Neuronal stem cell (in vitro differentiated cells): ENCODE measurements around the gene ANXA8L1.
"Not testable (repeated sequence)": the region's sequence is repeated elsewhere in the genome, so short reads cannot be mapped to it uniquely, and the experiment has no call there.

ENCODE experiments used
- DNase-seq: peaks from one replicate; pipeline ENCODE4 v3.0.0-alpha.2; 2013; ENCODE audit warnings: low spot score
- H2AFZ ChIP-seq: one replicate; pipeline ENCODE4 v1.6.1; 2013; ENCODE audit warnings: mild to moderate bottlenecking, low read length, inconsistent platforms
- H2AK5ac ChIP-seq: 2 replicates; pipeline ENCODE4 v1.6.1; 2013; ENCODE audit warnings: low read depth, mild to moderate bottlenecking, inconsistent platforms, low read length, moderate library complexity, mixed read lengths
- H2BK120ac ChIP-seq: 2 replicates; pipeline ENCODE4 v1.6.1; 2013; ENCODE audit warnings: low read depth, mild to moderate bottlenecking, inconsistent platforms, low read length, moderate library complexity, mixed read lengths
- H2BK12ac ChIP-seq: one replicate; pipeline ENCODE4 v1.6.1; 2013; ENCODE audit warnings: low read length, inconsistent platforms
- H2BK15ac ChIP-seq: 2 replicates; pipeline ENCODE4 v1.6.1; 2013; ENCODE audit warnings: mild to moderate bottlenecking, low read length, inconsistent platforms, mixed read lengths
- H2BK5ac ChIP-seq: one replicate; pipeline ENCODE4 v1.6.1; 2013; ENCODE audit warnings: inconsistent platforms, mild to moderate bottlenecking, low read length, moderate library complexity
- H3K14ac ChIP-seq: one replicate; pipeline ENCODE4 v1.6.1; 2013; ENCODE audit warnings: low read length, inconsistent platforms
- H3K18ac ChIP-seq: 2 replicates; pipeline ENCODE4 v1.6.1; 2013; ENCODE audit warnings: low read length, inconsistent platforms
- H3K23ac ChIP-seq: 2 replicates; pipeline ENCODE4 v1.6.1; 2013; ENCODE audit warnings: low read depth, mild to moderate bottlenecking, mixed read lengths, low read length, inconsistent platforms; ENCODE audit not compliant: poor library complexity
- H3K27ac ChIP-seq: replicated peaks from 3 replicates; pipeline ENCODE4 v1.5.1; 2013; ENCODE audit warnings: low read length, inconsistent platforms
- H3K27me3 ChIP-seq, 3 experiments: 2 replicates each; pipeline ENCODE4 v1.6.1; 2013; ENCODE audit warnings: low read length in 3 of 3, mild to moderate bottlenecking in 2 of 3, inconsistent platforms in 1 of 3, low read depth in 1 of 3, mixed read lengths in 1 of 3, moderate library complexity in 1 of 3; ENCODE audit not compliant: control insufficient read depth in 3 of 3, insufficient read depth in 3 of 3
- H3K36me3 ChIP-seq, 2 donors: replicated peaks in 1 of 2; 2 replicates each; pipeline ENCODE4 v1.6.1; 2013; ENCODE audit warnings: low read length in 2 of 2; ENCODE audit not compliant: control insufficient read depth in 2 of 2, insufficient read depth in 2 of 2
- H3K4ac ChIP-seq: 2 replicates; pipeline ENCODE4 v1.6.1; 2013; ENCODE audit warnings: inconsistent platforms, mild to moderate bottlenecking, low read length, moderate library complexity
- H3K4me1 ChIP-seq, 2 donors: 1 replicate in 1 of 2; 2 replicates in 1 of 2; pipeline ENCODE4 v1.6.1; 2013; ENCODE audit warnings: low read length in 2 of 2, low read depth in 1 of 2; ENCODE audit not compliant: control insufficient read depth in 2 of 2, insufficient read depth in 1 of 2
- H3K4me2 ChIP-seq: one replicate; pipeline ENCODE4 v1.6.1; 2013; ENCODE audit warnings: mild to moderate bottlenecking, low read length, inconsistent platforms; ENCODE audit not compliant: insufficient read depth, poor library complexity, severe bottlenecking
- H3K4me3 ChIP-seq, 2 donors: 2 replicates each; pipeline ENCODE4 v1.5.1; 2013; ENCODE audit warnings: low read length in 2 of 2, mild to moderate bottlenecking in 2 of 2, inconsistent platforms in 1 of 2, moderate library complexity in 1 of 2
- H3K79me1 ChIP-seq: one replicate; pipeline ENCODE4 v1.6.1; 2013; ENCODE audit warnings: low read depth, mild to moderate bottlenecking, inconsistent platforms, low read length, moderate library complexity
- H3K9ac ChIP-seq: one replicate; pipeline ENCODE4 v1.6.1; 2013; ENCODE audit warnings: mild to moderate bottlenecking, low read depth, low read length, inconsistent platforms; ENCODE audit not compliant: poor library complexity
- H3K9me3 ChIP-seq, 2 donors: replicated peaks in 1 of 2; 2 replicates each; pipeline versions ENCODE3 to v1.6.1; 2013; ENCODE audit warnings: low read length in 2 of 2, mild to moderate bottlenecking in 2 of 2, inconsistent platforms in 1 of 2, low read depth in 1 of 2, mixed read lengths in 1 of 2, moderate library complexity in 1 of 2; ENCODE audit not compliant: control insufficient read depth in 2 of 2, insufficient read depth in 1 of 2
- H4K8ac ChIP-seq: one replicate; pipeline ENCODE4 v1.6.1; 2013; ENCODE audit warnings: low read depth, mild to moderate bottlenecking, inconsistent platforms, low read length, moderate library complexity
- H4K91ac ChIP-seq: one replicate; pipeline ENCODE4 v1.6.1; 2013; ENCODE audit warnings: low read length, low read depth, mild to moderate bottlenecking, inconsistent platforms; ENCODE audit not compliant: poor library complexity
- WGBS, 2 donors: extraction: QIAGEN DNeasy Blood & Tissue Kit; methylation state at CpG; one replicate each; pipeline ENCODE4 v1.1.7; 2013; ENCODE audit warnings: missing lambda C conversion rate in 2 of 2, mixed read lengths in 1 of 2; ENCODE audit not compliant: insufficient read length in 2 of 2, insufficient replicate concordance in 1 of 2; ENCODE audit errors: extremely low coverage in 2 of 2; 5-methylcytosine and 5-hydroxymethylcytosine counted together

The ANXA8L1 gene

DNA sequence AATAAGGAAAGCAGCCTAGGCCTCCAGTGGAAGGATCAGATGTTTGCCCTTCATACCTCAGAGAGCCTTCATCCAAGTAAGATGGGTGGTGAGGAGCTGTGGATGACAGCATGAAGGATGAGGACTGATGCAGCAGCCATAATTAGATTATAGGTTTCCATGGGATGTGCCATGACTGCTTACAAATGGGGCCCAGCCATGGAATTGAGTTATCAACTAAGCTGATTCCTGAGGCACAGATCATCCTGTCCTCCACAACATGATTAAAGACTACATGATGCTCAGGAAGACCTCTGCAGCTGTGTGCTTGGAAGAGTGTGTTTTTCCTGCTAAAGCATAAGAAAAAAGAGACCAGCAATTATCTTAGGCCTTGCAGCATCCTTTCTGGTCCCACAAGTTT lies 35.5 kb downstream of the ANXA8L1 start:
- not testable (repeated sequence) for H2AFZ ChIP-seq, H3K4me3 ChIP-seq, H3K4me2 ChIP-seq, H3K18ac ChIP-seq, H2BK12ac ChIP-seq, H2BK15ac ChIP-seq, H4K8ac ChIP-seq, H2BK120ac ChIP-seq, H2AK5ac ChIP-seq, DNase-seq, H3K9ac ChIP-seq, H3K4me1 ChIP-seq, H3K4ac ChIP-seq, H3K36me3 ChIP-seq, H2BK5ac ChIP-seq, H3K27ac ChIP-seq, H4K91ac ChIP-seq, H3K23ac ChIP-seq, H3K79me1 ChIP-seq, H3K27me3 ChIP-seq, H3K9me3 ChIP-seq, H3K14ac ChIP-seq

DNA sequence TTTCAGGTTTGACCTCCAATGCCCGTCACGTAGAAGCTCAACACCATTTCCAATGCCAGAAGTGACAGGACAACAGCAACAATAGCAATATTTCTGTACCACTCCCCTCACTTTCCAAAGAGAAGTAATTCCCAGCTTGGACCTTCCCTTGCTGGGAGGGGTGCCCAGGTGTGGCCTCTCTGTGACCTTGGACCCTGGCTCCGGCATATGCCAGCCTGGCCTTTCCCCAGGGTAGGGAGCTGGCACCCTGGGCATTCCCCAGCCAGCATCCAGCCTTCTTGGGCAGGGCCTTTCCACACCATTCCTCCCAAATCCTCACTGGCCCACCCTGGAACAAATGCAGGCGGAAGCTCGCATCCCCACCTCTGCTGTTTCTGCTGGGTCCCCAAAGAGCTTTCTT lies 37.1 kb downstream of the ANXA8L1 start:
- H3K79me1 ChIP-seq, H3K14ac ChIP-seq, H3K4me2 ChIP-seq, H4K8ac ChIP-seq, DNase-seq, H3K4me3 ChIP-seq, H3K18ac ChIP-seq, H2AK5ac ChIP-seq, H3K4ac ChIP-seq, H4K91ac ChIP-seq, H2BK120ac ChIP-seq, H2BK15ac ChIP-seq, H3K27me3 ChIP-seq, H3K36me3 ChIP-seq, H3K9ac ChIP-seq, H2BK5ac ChIP-seq, H2BK12ac ChIP-seq, H3K27ac ChIP-seq, H3K9me3 ChIP-seq, H2AFZ ChIP-seq, H3K4me1 ChIP-seq, H3K23ac ChIP-seq: not testable (repeated sequence)
- WGBS, 2 donors = no CpG with 5 or more reads among the region's 5 CpGs

DNA sequence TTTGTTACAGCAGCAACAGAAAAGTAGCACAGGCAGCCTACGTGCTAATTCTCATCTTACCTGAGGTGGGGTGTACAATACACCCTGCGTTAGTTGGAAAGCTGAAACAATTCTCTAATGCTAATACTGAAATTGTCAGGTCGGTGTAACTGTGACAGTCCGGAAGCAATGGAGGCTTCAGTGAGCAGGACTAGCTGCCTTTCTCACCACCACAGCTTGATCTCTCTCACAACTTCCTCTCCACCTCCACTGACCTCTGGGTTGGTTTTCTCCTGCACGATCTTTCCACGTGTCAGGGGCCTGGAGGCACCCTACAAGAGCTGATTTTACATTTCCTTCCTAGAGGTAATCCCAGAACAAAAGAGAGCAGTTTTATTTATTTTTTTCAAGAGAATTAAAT lies 39.7 kb downstream of the ANXA8L1 start:
- no CpG with 5 or more reads among the region's 6 CpGs for WGBS, 2 donors
- not testable (repeated sequence) for H2BK120ac ChIP-seq, H2AFZ ChIP-seq, H3K4me2 ChIP-seq, H2AK5ac ChIP-seq, H2BK5ac ChIP-seq, H3K18ac ChIP-seq, H3K4me1 ChIP-seq, H4K91ac ChIP-seq, H2BK12ac ChIP-seq, H4K8ac ChIP-seq, H3K14ac ChIP-seq, H3K79me1 ChIP-seq, H3K9ac ChIP-seq, H3K27ac ChIP-seq, H3K9me3 ChIP-seq, H2BK15ac ChIP-seq, DNase-seq, H3K23ac ChIP-seq, H3K4ac ChIP-seq, H3K36me3 ChIP-seq, H3K27me3 ChIP-seq, H3K4me3 ChIP-seq

DNA sequence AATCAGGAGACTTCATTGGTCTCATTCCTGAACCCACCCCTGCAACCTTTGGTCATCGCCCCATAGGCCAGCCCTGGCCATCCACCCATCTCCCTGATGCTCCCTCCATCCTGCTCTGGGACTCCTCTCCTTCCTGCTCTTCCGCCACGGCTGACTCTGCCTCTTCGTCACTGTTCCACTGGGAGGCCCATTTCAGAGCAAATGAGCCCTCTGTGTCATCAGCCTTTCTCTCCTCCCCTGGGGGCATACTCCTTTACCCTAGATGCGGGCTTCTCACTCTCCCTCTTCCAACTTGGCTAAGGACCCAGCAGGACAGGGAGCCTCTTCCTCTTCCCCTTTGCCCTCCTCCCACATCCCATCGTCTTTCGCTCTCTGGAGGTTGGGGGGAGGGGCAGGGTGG lies 42.7 kb downstream of the ANXA8L1 start:
- H3K4ac ChIP-seq, H3K23ac ChIP-seq, H2BK120ac ChIP-seq, DNase-seq, H3K14ac ChIP-seq, H4K8ac ChIP-seq, H2AK5ac ChIP-seq, H3K9ac ChIP-seq, H2BK15ac ChIP-seq, H3K27ac ChIP-seq, H3K4me2 ChIP-seq, H3K4me1 ChIP-seq, H2AFZ ChIP-seq, H3K27me3 ChIP-seq, H3K79me1 ChIP-seq, H2BK12ac ChIP-seq, H3K36me3 ChIP-seq, H2BK5ac ChIP-seq, H3K9me3 ChIP-seq, H3K4me3 ChIP-seq, H4K91ac ChIP-seq: not testable (repeated sequence)
- peak overlapping the region; percentile 27 for H3K18ac ChIP-seq
- no CpG with 5 or more reads among the region's 7 CpGs for WGBS, 2 donors
